Measurements from ENCODE around the gene SLC10A6.

SLC10A6 gene

DNA sequence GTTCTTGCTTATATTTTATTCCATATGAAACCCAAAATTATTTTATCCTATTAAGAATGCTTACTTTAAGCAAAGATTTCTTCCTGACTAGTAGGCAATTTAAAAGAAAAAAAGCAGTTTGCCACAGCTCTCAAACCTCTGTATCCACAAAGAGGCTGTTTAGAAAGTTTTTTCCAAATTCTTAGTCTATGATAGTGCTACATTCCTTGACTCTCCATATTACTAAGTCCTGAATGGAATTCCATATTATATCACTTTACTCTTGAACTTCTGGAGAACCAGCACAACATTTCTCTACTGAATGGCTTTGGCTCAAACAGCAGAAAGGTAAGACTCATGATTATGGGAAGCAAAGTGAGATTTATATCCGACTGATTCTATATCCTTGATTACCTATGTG is 8.3 kb downstream of the SLC10A6 start:
- no peak for DNase-seq
- no peak overlapping the region for H3K4me2 ChIP-seq (ENCODE audit: low read depth, low read length)
- no peak overlapping the region for H2AFZ ChIP-seq (ENCODE audit: low read length)
- no peaks in the 10 kb centered on the region for H3K9me3 ChIP-seq (replicated peaks; ENCODE audit: insufficient read depth, low read length)
- H3K4me1 ChIP-seq (ENCODE audit: low read length), result no peaks in the 10 kb centered on the region
- no peak for TF ChIP-seq EZH2phosphoT487 (IDR thresholded peaks at IDR 0.05; ENCODE audit: low read length)
- TF ChIP-seq EZH2 (optimal IDR thresholded peaks at IDR 0.05; ENCODE audit: low read depth, low read length), result no peak
- TF ChIP-seq CTCF (IDR thresholded peaks at IDR 0.05; ENCODE audit: low read length), result no peak
- H3K4me3 ChIP-seq (ENCODE audit: low read length), result no peak overlapping the region
- no peaks in the 10 kb centered on the region for H3K36me3 ChIP-seq (replicated peaks; ENCODE audit: insufficient read depth, low read length)
- no peak overlapping the region for H3K9ac ChIP-seq (ENCODE audit: low read length)
- no peak overlapping the region for H3K27ac ChIP-seq (ENCODE audit: low read length)
- no peaks in the 10 kb centered on the region for H3K79me2 ChIP-seq (ENCODE audit: low read length)
- no peaks in the 10 kb centered on the region for H3K9me2 ChIP-seq (replicated peaks; ENCODE audit: insufficient read depth, low read length)
- H4K20me1 ChIP-seq (ENCODE audit: insufficient read depth, low read length), result no peaks in the 10 kb centered on the region
- H3F3A ChIP-seq (ENCODE audit: insufficient read depth, low read length), result no peaks in the 10 kb centered on the region
- no peaks in the 10 kb centered on the region for H3K27me3 ChIP-seq (replicated peaks; ENCODE audit: insufficient read depth, low read length)

DNA sequence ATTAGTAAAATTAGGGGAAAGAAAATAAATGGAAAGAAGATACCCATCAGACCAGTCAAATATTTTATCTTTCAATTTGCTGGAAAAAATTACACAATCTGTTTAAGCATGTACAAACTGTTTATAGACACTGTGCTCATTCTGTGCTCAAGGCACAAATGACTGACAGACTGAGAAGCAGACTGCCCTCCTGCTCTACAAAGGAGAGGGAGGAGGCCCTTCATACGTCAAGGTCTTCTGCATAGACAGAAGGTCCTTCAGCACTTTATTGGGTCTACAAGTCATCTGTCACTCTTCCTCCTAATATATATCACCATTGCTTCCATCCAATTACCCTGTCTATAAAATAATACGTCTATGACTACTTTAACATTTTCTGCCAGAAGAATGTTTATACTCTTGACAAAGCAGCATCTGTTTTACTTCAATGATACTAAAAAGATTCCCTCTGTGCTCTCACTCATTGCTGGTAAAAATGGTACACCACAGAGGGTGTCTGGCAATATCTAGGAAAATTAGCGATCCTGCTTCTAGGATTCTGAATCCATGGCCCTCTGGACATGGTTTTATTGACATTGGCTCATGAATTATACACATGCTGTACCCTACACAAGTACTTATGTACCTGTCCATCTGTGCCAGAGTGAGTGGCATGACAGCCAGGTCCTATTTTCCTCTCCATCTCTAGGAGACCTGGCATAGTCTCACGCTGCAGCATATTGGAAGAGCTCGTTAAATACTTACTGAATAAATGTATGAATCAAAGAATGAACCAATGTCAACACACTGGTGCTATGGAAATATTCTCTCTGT is 11.3 kb downstream of the SLC10A6 start:
- no peak for TF ChIP-seq EZH2 (optimal IDR thresholded peaks at IDR 0.05; ENCODE audit: low read depth, low read length)
- no peak for TF ChIP-seq EZH2phosphoT487 (IDR thresholded peaks at IDR 0.05; ENCODE audit: low read length)
- no peak for TF ChIP-seq CTCF (IDR thresholded peaks at IDR 0.05; ENCODE audit: low read length)
- H3K9ac ChIP-seq (ENCODE audit: low read length), result no peak overlapping the region
- no peak overlapping the region for H3K4me2 ChIP-seq (ENCODE audit: low read depth, low read length)
- no peaks in the 10 kb centered on the region for H3K9me2 ChIP-seq (replicated peaks; ENCODE audit: insufficient read depth, low read length)
- H3K27ac ChIP-seq (ENCODE audit: low read length), result no peak overlapping the region
- no peak overlapping the region for H3K4me3 ChIP-seq (ENCODE audit: low read length)
- no peaks in the 10 kb centered on the region for H3K4me1 ChIP-seq (ENCODE audit: low read length)
- H4K20me1 ChIP-seq (ENCODE audit: insufficient read depth, low read length), result no peaks in the 10 kb centered on the region
- no peaks in the 10 kb centered on the region for H3F3A ChIP-seq (ENCODE audit: insufficient read depth, low read length)
- no peaks in the 10 kb centered on the region for H3K9me3 ChIP-seq (replicated peaks; ENCODE audit: insufficient read depth, low read length)
- no peaks in the 10 kb centered on the region for H3K79me2 ChIP-seq (ENCODE audit: low read length)
- no peak overlapping the region for H2AFZ ChIP-seq (ENCODE audit: low read length)
- no peak for DNase-seq
- no peaks in the 10 kb centered on the region for H3K36me3 ChIP-seq (replicated peaks; ENCODE audit: insufficient read depth, low read length)
- no peaks in the 10 kb centered on the region for H3K27me3 ChIP-seq (replicated peaks; ENCODE audit: insufficient read depth, low read length)

DNA sequence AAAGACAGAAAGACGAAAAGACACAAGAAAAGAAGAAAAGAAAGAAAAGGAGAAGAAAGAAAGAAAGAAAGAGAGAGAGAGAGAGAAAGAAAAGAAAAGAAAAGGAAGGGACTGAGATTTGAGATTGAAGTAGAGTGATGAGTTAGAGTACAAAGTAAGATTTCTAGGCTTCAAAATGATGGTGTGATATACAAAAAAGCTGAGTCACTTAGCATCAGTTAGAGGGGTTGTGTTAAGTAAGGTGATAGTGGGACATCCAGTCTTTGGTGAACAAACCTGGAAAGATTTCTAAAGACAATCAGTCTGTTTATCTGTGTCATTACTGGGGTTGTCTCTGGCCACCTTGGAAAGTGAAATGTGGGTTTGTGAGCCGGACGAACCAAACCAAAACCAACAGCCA is 13.5 kb downstream of the SLC10A6 start:
- no peaks in the 10 kb centered on the region for H3K79me2 ChIP-seq (ENCODE audit: low read length)
- no peak overlapping the region for H3K4me3 ChIP-seq (ENCODE audit: low read length)
- no peaks in the 10 kb centered on the region for H3K27me3 ChIP-seq (replicated peaks; ENCODE audit: insufficient read depth, low read length)
- no peaks in the 10 kb centered on the region for H4K20me1 ChIP-seq (ENCODE audit: insufficient read depth, low read length)
- DNase-seq, result no peak
- no peak overlapping the region for H3K27ac ChIP-seq (ENCODE audit: low read length)
- H3K9ac ChIP-seq (ENCODE audit: low read length), result no peak overlapping the region
- H3K4me2 ChIP-seq (ENCODE audit: low read depth, low read length), result no peak overlapping the region
- no peaks in the 10 kb centered on the region for H3K36me3 ChIP-seq (replicated peaks; ENCODE audit: insufficient read depth, low read length)
- no peaks in the 10 kb centered on the region for H3F3A ChIP-seq (ENCODE audit: insufficient read depth, low read length)
- H3K9me2 ChIP-seq (replicated peaks; ENCODE audit: insufficient read depth, low read length), result no peaks in the 10 kb centered on the region
- TF ChIP-seq CTCF (IDR thresholded peaks at IDR 0.05; ENCODE audit: low read length) (no peak), EZH2phosphoT487 (IDR thresholded peaks at IDR 0.05; ENCODE audit: low read length) (no peak), EZH2 (optimal IDR thresholded peaks at IDR 0.05; ENCODE audit: low read depth, low read length) (no peak)
- no peaks in the 10 kb centered on the region for H3K9me3 ChIP-seq (replicated peaks; ENCODE audit: insufficient read depth, low read length)
- no peaks in the 10 kb centered on the region for H3K4me1 ChIP-seq (ENCODE audit: low read length)
- H2AFZ ChIP-seq (ENCODE audit: low read length), result no peak overlapping the region
